CD14-positive monocyte (primary cell): Measurements from ENCODE around the gene SLIT1. TPM values are rescaled to one million over a fixed set of nuclear protein-coding genes. Genes with fewer than 3 reads are reported as not detected.

Experiments
- DNase-seq, 3 donors: peaks; one replicate each; pipeline ENCODE4 v3.0.0-alpha.2; 2011 to 2022
- H2AFZ ChIP-seq: 2 replicates; pipeline ENCODE4 v1.6.0; 2012; ENCODE audit warnings: mild to moderate bottlenecking, low read depth, low read length, inconsistent platforms; ENCODE audit not compliant: insufficient read depth, poor library complexity, severe bottlenecking
- H3K27ac ChIP-seq, 2 donors: 1 replicate in 1 of 2; 2 replicates in 1 of 2; pipeline ENCODE4 v1.5.1; 2012 to 2013; ENCODE audit warnings: low read length in 2 of 2, control low read depth in 1 of 2, inconsistent platforms in 1 of 2, low read depth in 1 of 2, mild to moderate bottlenecking in 1 of 2
- H3K27me3 ChIP-seq, 2 donors: one replicate each; pipeline versions ENCODE4 v1.6.0 to v1.6.1; 2011 to 2013; ENCODE audit warnings: low read length in 2 of 2; ENCODE audit not compliant: control insufficient read depth in 2 of 2, insufficient read depth in 2 of 2
- H3K36me3 ChIP-seq, 2 donors: replicated peaks in 1 of 2; 1 replicate in 1 of 2; 2 replicates in 1 of 2; pipeline versions ENCODE4 v1.5.1 to v1.6.1; 2012 to 2013; ENCODE audit warnings: low read length in 2 of 2, control low read depth in 1 of 2, inconsistent platforms in 1 of 2, mild to moderate bottlenecking in 1 of 2; ENCODE audit not compliant: insufficient read depth in 2 of 2, control insufficient read depth in 1 of 2
- H3K4me1 ChIP-seq, 2 donors: 1 replicate in 1 of 2; 2 replicates in 1 of 2; pipeline versions ENCODE4 v1.5.1 to v1.6.1; 2012 to 2013; ENCODE audit warnings: low read length in 2 of 2, control low read depth in 1 of 2, inconsistent platforms in 1 of 2, mild to moderate bottlenecking in 1 of 2, moderate library complexity in 1 of 2; ENCODE audit not compliant: insufficient read depth in 2 of 2, control insufficient read depth in 1 of 2
- H3K4me2 ChIP-seq: replicated peaks from 2 replicates; pipeline ENCODE3; 2012; ENCODE audit warnings: low read length, moderate library complexity, mild to moderate bottlenecking; ENCODE audit not compliant: poor library complexity, severe bottlenecking; ENCODE audit errors: extremely low read depth
- H3K4me3 ChIP-seq, 3 experiments: fragments of 200-600 bp in 1 of 3; sonication (generic) in 1 of 3; replicated peaks in 1 of 3; 1 replicate in 2 of 3; 2 replicates in 1 of 3; pipeline ENCODE4 v1.5.1; 2011 to 2013; ENCODE audit warnings: low read length in 3 of 3, mild to moderate bottlenecking in 3 of 3, control low read depth in 2 of 3, low read depth in 2 of 3, inconsistent platforms in 1 of 3, moderate library complexity in 1 of 3
- H3K79me2 ChIP-seq: 2 replicates; pipeline ENCODE4 v1.6.0; 2012; ENCODE audit warnings: mild to moderate bottlenecking, control low read depth, inconsistent platforms, low read length, moderate library complexity; ENCODE audit not compliant: insufficient read depth
- H3K9ac ChIP-seq: 2 replicates; pipeline ENCODE4 v1.6.0; 2017; ENCODE audit warnings: low read length, mild to moderate bottlenecking; ENCODE audit not compliant: insufficient read depth, poor library complexity, severe bottlenecking
- H3K9me3 ChIP-seq, 2 donors: replicated peaks in 1 of 2; 1 replicate in 1 of 2; 2 replicates in 1 of 2; pipeline versions ENCODE4 v1.5.1 to v1.6.1; 2012 to 2013; ENCODE audit warnings: low read length in 2 of 2, control low read depth in 1 of 2; ENCODE audit not compliant: control insufficient read depth in 1 of 2, insufficient read depth in 1 of 2
- H4K20me1 ChIP-seq: 2 replicates; pipeline ENCODE4 v1.6.0; 2012; ENCODE audit warnings: mild to moderate bottlenecking, low read length, control low read depth, moderate library complexity; ENCODE audit not compliant: insufficient read depth
- H3K27ac Mint-ChIP-seq, 7 donors: one replicate each; pipeline ENCODE4 v1.8.0; 2020; ENCODE audit warnings: mild to moderate bottlenecking in 7 of 7, mixed read lengths in 7 of 7, moderate library complexity in 6 of 7, inconsistent platforms in 2 of 7
- H3K27me3 Mint-ChIP-seq, 3 donors: one replicate each; pipeline ENCODE4 v1.8.0; 2021 to 2022; ENCODE audit warnings: low read depth in 3 of 3, mild to moderate bottlenecking in 3 of 3, mixed read lengths in 3 of 3, moderate library complexity in 3 of 3, inconsistent platforms in 1 of 3
- H3K36me3 Mint-ChIP-seq, 2 donors: one replicate each; pipeline ENCODE4 v1.8.0; 2020; ENCODE audit warnings: mixed read lengths in 2 of 2, inconsistent platforms in 1 of 2, mild to moderate bottlenecking in 1 of 2
- H3K4me1 Mint-ChIP-seq: one replicate; pipeline ENCODE4 v1.8.0; 2020; ENCODE audit warnings: mild to moderate bottlenecking, mixed read lengths
- H3K4me3 Mint-ChIP-seq, 2 donors: one replicate each; pipeline ENCODE4 v1.8.0; 2020; ENCODE audit warnings: mild to moderate bottlenecking in 2 of 2, mixed read lengths in 2 of 2, moderate library complexity in 1 of 2
- H3K9me3 Mint-ChIP-seq, 7 donors: one replicate each; pipeline ENCODE4 v1.8.0; 2020 to 2022; ENCODE audit warnings: mixed read lengths in 7 of 7, mild to moderate bottlenecking in 6 of 7, moderate library complexity in 6 of 7, inconsistent platforms in 2 of 7
- WGBS: methylation state at CpG from one replicate; pipeline ENCODE4 v1.1.5; 2013; ENCODE audit warnings: missing lambda C conversion rate; ENCODE audit not compliant: insufficient coverage; 5-methylcytosine and 5-hydroxymethylcytosine counted together
- intact Hi-C, 2 donors: fragments of 100-400 bp; cut with micrococcal nuclease; formaldehyde crosslinking; loops; one replicate each; pipeline versions ENCODE4 v1.15.0 to v1.15.1; 2023
- polyA plus RNA-seq, 3 donors: library from polyadenylated mRNA; depleted of rRNA in 1 of 3; unstranded in 2 of 3; stranded (reverse) in 1 of 3; fragments of 300-500 nt in 2 of 3; fragments of >200 nt in 1 of 3; fragmentation: Illumina TruSeq in 2 of 3; gene quantifications; 1 replicate in 2 of 3; 2 replicates in 1 of 3; pipeline ENCODE4 v1.2.3, GENCODE V29; 2012 to 2021
- TF ChIP-seq, protein P1 (sequence below): fragments of 200-600 bp; IDR thresholded peaks from one replicate; pipeline ENCODE4 v1.8.0; 2022; ENCODE audit warnings: antibody characterized with exemption, mild to moderate bottlenecking

The SLIT1 gene
- polyA plus RNA-seq, 3 donors: 0.05 to 0.81 (median 0.16) TPM

DNA sequence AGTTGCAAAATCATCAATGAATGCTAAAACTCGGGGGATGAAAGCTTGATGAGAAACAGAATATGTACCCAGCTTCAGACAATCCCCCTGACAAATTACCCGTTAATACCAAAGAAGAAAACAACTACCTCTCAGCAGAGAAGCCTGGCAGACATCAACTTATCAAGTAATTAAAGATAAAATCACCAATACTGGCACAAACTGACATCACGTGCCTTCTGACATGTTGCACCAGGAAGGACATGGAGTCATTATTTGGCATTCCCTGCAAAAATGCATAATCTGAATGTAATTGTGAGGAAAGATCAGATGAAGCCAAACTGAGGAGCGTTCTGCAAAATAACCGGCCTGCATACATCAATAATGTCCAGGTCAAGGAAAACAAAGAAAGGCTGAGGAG, 7.7 kb downstream of the SLIT1 start:
- H3K79me2 ChIP-seq: no peaks in the 10 kb centered on the region
- no peak overlapping the region for H3K4me3 ChIP-seq
- H3K27me3 ChIP-seq: peaks cover 0 to 24% of the 10 kb centered on the region in 2 donors
- H4K20me1 ChIP-seq: no peaks in the 10 kb centered on the region
- H3K9ac ChIP-seq: no peak overlapping the region
- no peaks in the 10 kb centered on the region for H3K36me3 ChIP-seq
- Mint-ChIP-seq H3K4me3 (no peak overlapping the region), H3K27ac (no peak overlapping the region), H3K9me3 (peaks cover 0 to 2% (median 0%) of the 10 kb centered on the region in 7 donors), H3K36me3 (no peaks in the 10 kb centered on the region), H3K27me3 (peaks cover 20 to 34% (median 31%) of the 10 kb centered on the region in 3 donors), H3K4me1 (no peaks in the 10 kb centered on the region)
- intact Hi-C loops: no loop called here
- 95% methylated on average over 4 of the region's 5 CpGs for WGBS
- no peaks in the 10 kb centered on the region for H3K9me3 ChIP-seq
- no peak overlapping the region for H3K4me2 ChIP-seq
- H2AFZ ChIP-seq: no peak overlapping the region
- no peak for DNase-seq
- no peak overlapping the region for H3K27ac ChIP-seq
- no peaks in the 10 kb centered on the region for H3K4me1 ChIP-seq
- TF ChIP-seq, protein P1, sequence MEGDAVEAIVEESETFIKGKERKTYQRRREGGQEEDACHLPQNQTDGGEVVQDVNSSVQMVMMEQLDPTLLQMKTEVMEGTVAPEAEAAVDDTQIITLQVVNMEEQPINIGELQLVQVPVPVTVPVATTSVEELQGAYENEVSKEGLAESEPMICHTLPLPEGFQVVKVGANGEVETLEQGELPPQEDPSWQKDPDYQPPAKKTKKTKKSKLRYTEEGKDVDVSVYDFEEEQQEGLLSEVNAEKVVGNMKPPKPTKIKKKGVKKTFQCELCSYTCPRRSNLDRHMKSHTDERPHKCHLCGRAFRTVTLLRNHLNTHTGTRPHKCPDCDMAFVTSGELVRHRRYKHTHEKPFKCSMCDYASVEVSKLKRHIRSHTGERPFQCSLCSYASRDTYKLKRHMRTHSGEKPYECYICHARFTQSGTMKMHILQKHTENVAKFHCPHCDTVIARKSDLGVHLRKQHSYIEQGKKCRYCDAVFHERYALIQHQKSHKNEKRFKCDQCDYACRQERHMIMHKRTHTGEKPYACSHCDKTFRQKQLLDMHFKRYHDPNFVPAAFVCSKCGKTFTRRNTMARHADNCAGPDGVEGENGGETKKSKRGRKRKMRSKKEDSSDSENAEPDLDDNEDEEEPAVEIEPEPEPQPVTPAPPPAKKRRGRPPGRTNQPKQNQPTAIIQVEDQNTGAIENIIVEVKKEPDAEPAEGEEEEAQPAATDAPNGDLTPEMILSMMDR: no peak

DNA sequence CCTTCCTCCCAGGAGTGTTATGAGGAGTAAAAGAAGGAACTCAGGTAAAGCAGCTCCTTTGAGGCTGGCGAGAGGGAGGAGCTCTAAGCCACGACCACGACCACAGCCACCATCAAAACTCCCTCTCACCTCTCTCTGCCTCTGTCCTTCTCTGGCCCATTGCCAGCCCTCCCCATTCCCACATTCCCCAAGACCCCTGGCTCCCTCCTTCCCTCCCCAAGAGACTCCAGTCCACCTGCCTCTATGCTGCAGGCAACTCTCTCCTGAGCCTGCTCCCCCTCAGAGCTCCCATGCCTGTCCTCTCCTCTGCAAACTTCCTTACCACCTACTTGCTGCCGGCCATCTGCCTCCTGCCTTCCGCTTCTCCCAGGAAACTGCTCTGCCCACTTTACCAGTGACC, 9.5 kb downstream of the SLIT1 start:
- H3K4me3 ChIP-seq: no peak overlapping the region
- no peaks in the 10 kb centered on the region for H3K4me1 ChIP-seq
- Mint-ChIP-seq H3K9me3 (peaks cover 0 to 2% (median 0%) of the 10 kb centered on the region in 7 donors), H3K27me3 (peaks cover 20 to 30% (median 28%) of the 10 kb centered on the region in 3 donors), H3K27ac (no peak overlapping the region), H3K36me3 (no peaks in the 10 kb centered on the region), H3K4me3 (no peak overlapping the region), H3K4me1 (no peaks in the 10 kb centered on the region)
- TF ChIP-seq, protein P1: no peak
- H3K4me2 ChIP-seq: no peak overlapping the region
- H2AFZ ChIP-seq: no peak overlapping the region
- no peak overlapping the region for H3K27ac ChIP-seq
- H3K27me3 ChIP-seq: peaks cover 0 to 24% of the 10 kb centered on the region in 2 donors
- no peak overlapping the region for H3K9ac ChIP-seq
- no peaks in the 10 kb centered on the region for H3K36me3 ChIP-seq
- 63% methylated on average over 4 of the region's 5 CpGs for WGBS
- no peaks in the 10 kb centered on the region for H3K9me3 ChIP-seq
- DNase-seq: no peak
- no peaks in the 10 kb centered on the region for H4K20me1 ChIP-seq
- H3K79me2 ChIP-seq: no peaks in the 10 kb centered on the region
- intact Hi-C loops: no loop called here
